Urothelium cell line (cell line): Measurements from ENCODE around the gene ALX3.

Source experiments
- DNase-seq: peaks from one replicate; pipeline ENCODE4 v3.0.0; 2011; ENCODE audit warnings: low spot score, mixed read lengths
- FAIRE-seq: peaks from 2 replicates; lab custom pipeline; 2011; peaks lifted over from hg19 to GRCh38; lab: Jason Lieb, UNC

The ALX3 gene

DNA sequence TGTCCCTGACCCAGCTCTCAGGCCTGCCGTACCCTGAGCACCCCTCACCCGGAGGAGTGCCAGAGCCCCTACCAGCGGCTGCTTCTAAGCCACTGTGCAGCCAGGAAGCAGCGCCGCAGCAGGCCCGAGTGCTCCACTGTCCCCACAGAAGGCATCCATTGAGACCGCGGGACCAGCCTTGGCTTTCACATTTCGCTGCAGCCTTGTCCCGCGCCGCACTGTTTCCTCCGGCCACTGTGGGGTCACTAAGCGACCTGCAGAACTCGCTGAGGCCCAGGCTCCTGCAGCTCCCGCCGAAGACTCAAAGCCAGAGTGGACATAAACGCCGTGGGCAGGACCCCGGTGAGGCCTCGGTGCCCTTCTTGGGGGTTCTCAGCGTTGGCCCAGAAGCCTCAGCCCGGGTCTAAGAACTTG is 3.0 kb downstream of the ALX3 start:
- FAIRE-seq (no peak), DNase-seq (no peak)

DNA sequence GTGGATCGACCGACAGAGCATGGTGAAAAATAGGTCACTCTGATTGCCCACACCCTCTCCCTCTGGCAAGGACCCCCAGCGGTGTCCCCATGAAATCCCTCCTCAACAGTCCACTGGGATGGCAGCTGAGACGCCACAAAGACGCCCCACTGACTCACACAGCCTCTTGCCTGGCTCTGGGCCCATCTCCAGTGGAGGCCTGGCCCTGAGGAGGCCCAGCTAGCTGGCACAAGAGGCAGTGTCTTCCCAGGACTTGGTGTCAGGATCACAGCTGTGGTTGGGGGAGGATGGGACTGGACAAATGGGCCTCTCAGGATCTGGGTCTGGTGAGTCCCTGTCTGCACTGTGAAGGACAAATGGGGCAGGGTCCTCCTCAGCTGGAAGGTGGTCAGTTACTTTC is 4.6 kb downstream of the ALX3 start:
- FAIRE-seq (peak; percentile 37), DNase-seq (peak; percentile 33)

GRCh38 chr1:110064576-110065337 is 5.7 kb downstream of the ALX3 start:
- DNase-seq (no peak), FAIRE-seq (peak; percentile 35)

DNA sequence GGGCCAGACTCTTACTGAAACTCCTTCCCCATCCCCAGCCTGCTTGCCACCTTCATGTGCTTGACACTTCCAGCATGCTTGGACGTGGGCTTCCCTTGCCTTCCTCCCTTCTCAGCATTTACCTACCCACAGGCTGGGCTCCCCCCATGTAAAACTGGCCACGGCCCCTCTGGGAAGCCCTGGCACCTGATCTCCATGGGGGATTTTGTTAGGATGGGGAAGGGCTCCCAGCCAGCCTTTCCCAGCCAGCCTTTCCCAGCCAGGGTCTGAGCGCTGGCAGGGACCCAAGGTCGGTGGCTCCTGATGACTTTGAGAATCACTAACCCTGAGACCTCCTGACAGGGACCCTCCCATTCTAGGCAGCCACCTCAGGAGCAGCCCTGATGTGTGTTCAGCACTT is 6.7 kb downstream of the ALX3 start:
- no peak for DNase-seq
- FAIRE-seq: peak; percentile 42

DNA sequence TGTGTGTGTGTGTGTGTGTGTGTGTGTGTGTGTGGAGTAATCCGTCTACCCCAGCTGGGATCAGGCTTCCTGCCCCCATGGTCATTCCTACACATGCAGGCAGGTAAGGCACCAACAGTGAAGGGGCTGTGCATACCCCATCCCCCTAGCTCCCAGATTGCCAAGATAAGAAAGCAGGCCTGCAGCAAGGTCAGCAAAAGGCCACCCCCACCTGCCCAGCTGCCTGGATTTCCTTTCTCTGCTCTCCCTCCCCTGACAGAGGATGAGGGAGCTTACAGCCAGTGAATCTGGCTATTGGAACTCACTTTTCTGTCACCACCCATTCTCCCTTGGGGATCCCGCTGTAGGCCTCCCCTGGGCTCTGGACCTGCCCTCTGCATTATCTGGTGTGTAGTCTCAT is 7.9 kb downstream of the ALX3 start:
- FAIRE-seq (no peak), DNase-seq (no peak)

GRCh38 chr1:110061341-110061740 is 9.1 kb downstream of the ALX3 start:
- no peak for FAIRE-seq
- DNase-seq: no peak

GRCh38 chr1:110060662-110061060 is 9.8 kb downstream of the ALX3 start:
- no peak for FAIRE-seq
- no peak for DNase-seq

GRCh38 chr1:110060034-110060661 is 10.3 kb downstream of the ALX3 start:
- DNase-seq (peak; percentile 84), FAIRE-seq (peak; percentile 77)

DNA sequence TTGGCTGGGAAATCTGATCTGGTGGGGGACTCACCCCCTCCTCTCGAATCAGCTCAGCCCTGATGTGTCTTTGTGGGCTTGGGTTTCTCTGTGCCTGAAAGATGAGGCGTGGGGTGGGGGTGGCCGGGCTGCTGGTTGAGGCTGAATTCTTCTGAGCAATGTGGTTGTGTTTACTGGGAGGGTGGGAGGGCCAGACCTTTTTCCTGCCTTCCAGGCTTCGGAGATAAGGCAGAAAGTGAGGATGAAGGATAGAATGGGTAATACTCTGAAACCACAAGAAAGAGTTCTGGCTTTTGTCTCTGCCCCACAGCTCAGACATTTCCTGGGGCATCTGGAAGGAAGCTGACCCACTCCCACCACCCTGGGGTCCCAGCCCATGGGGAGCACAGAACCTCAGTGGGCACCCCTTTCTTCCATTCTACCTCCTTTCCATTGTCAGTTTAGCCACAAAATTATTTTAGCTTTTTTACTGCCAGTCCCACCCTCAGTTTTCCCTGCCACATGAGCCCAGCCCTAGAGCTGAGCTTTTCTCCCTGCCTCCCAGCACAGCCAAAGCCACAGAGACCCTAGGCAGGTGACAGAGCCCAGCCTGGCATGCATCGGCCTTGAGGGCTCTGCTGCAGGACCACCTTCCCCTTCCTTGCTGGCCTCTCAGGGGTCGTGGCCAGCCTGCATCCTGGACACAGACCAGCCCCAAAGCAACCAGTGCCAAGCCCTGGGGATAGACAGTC is 11.2 kb downstream of the ALX3 start:
- no peak for DNase-seq
- FAIRE-seq: no peak

- DNase-seq: no peak
- FAIRE-seq: no peak
These were observed 11.9 kb downstream of the ALX3 start for GRCh38 chr1:110058591-110058990.

DNA sequence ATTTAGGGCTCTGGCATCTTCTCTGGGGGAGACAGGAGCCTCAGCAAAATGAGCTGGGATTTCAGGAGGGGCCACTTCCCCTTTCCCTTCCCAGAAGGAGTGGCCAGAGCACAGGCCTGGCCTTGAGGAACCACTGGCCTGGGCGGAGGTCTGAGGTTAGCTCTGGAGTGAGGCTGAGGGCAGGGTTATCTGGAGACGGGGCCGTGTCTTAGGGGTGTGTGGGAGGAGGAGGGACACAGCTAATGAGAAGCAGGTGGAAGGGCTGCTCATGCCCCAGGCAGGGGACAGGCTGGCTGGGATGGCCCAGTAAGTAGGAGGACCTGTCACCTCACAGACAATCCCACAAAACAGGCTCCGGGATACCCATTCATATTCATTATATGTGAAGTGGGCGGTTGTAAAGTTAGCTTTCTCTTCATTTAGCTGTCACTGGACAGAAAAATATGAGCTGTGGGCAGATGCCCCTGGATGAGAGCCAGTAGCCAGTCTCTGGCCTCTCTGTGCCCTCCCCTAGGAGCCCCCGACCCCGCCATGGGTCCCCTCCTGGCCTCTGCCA is 12.4 kb downstream of the ALX3 start:
- DNase-seq (no peak), FAIRE-seq (no peak)

DNA sequence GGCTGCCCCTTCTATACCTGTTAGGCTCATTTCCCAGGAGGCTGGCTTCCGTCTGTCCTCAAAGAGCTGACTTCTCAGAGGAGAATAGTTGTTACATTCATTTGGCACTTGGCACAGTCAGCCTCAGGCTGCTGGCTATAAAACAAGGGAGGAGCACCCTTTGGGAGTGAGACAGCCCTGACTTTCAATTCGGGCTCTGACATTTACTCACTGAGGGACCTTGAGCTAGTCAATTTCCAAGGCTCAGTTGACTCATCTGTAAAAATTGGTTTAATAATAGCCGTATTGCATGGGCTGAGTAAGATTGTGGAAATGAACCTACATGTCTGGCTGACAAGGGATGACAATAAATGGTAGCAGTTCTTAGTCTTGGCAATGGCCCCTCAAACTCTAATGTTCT is 13.7 kb downstream of the ALX3 start:
- FAIRE-seq: no peak
- DNase-seq: no peak

DNA sequence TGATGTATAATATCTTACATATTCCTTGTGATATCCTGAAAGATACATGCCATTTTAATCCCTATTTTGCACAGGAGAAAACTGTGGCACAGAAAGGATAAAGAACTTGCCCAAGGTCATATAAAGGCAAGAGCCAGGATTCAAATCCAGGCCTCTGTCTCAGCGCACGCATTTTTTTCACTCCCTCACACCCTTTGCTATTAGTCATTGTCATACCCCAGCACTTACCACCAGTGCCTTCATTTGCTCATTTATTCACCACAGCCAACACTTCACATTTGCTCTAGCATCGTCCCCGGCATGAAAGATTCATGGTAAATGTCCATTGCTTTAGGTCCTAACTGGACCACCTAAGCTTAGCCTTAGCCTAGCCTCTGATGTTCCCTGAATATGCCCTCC is 14.2 kb downstream of the ALX3 start:
- DNase-seq (no peak), FAIRE-seq (no peak)

DNA sequence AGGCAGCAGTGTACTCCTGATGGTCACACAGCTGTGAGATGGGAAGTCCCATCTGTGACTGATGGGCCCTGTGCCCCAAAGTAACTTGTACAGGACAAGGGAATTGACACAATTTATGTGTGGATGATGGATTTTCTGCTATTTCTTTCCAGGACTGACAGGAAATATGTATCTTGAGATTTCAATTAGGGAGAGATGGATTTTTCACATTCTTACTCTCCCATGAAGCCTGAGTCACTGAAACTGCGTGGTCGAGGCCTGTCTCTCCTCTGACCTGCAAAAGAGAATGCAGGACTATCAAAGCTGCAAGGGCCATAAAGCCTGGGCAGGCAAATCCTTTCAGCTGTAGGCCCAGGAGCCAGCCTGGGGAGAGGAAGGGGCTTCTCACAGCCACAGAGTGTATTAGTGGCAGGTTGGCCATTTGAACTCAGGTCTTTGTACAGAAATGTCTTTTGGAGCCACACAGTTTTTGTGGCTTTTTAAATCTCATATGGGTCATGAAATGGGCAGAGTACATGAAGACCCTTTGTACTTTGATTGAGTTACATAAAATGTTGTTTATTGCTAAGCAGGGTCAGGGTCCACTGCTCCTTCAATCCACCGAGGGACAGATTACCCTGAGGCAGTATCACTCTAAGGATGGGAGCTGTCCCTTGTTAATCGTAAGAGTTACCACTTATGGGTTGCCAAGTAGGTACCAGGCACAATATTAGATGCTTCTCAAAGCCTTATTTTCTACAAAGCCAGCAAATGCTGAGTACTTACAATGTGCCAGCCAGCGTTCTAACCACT is 14.8 kb downstream of the ALX3 start:
- FAIRE-seq: no peak
- DNase-seq: no peak

DNA sequence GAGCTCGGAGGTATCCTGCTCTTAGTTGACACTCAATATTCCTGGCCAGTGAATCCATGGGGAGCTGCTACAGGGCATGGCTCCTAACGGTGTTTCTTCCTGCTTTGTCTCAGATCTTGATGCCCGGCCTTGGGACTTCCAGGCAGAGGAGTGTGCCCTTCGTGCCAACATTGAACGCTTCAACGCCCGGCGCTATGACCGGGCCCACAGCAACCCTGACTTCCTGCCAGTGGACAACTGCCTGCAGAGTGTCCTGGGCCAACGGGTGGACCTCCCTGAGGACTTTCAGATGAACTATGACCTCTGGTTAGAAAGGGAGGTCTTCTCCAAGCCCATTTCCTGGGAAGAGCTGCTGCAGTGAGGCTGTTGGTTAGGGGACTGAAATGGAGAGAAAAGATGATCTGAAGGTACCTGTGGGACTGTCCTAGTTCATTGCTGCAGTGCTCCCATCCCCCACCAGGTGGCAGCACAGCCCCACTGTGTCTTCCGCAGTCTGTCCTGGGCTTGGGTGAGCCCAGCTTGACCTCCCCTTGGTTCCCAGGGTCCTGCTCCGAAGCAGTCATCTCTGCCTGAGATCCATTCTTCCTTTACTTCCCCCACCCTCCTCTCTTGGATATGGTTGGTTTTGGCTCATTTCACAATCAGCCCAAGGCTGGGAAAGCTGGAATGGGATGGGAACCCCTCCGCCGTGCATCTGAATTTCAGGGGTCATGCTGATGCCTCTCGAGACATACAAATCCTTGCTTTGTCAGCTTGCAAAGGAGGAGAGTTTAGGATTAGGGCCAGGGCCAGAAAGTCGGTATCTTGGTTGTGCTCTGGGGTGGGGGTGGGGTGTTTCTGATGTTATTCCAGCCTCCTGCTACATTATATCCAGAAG is 16.7 kb downstream of the ALX3 start:
- FAIRE-seq (peak; percentile 42), DNase-seq (peak; percentile 80)

- no peak for FAIRE-seq
- DNase-seq: no peak
These were observed 19.2 kb downstream of the ALX3 start for GRCh38 chr1:110051262-110051648.

GRCh38 chr1:110050602-110051261 is 19.7 kb downstream of the ALX3 start:
- FAIRE-seq (no peak), DNase-seq (no peak)

DNA sequence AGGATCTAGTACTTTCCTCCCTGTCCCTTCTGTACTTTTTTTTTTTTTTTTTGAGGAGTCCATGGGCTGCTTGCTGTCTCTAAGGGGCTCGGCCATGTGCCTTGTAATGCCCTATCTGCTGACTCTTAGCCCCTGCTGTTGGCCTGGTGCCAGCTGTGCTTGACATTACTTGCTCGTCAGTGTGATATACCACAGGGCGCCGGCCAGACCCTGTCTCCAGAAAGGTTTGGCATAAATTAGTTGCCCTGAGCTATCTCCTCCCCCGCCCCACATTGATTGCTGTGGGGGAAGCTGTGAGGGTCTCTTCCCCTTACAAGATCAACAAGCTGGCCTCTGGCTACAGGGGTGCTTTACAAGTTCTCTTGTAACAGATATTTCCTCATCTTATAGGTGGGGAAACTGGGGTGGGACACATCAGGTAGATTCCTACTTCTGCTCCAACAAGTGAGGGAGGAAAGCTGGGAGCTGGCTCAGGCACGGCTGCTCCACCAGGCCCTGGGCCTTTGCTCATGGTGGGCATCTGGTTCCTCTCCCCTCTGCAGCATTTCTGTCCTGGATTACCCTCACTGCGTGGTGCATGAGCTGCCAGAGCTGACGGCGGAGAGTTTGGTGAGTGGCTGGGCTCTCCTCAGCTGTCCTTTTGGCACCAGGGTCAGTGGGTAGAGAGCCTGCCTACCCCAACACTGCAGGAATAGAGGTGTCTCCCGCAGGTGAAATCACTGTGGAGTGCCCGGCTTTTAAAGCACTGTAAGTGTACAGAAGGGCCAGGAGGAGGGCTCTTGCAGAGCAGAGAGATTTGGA is 20.5 kb downstream of the ALX3 start:
- DNase-seq (no peak), FAIRE-seq (no peak)
